ENCODE data around the gene ZFC3H1.

Gene ZFC3H1

GRCh38 chr12:71607494-71608330, 55.9 kb downstream of the ZFC3H1 start (continued):
- TF ChIP-seq PATZ1 (CRISPR knock-in tag; IDR thresholded peaks at IDR 0.05; ENCODE audit: borderline replicate concordance) (no peak), POU6F1 (CRISPR knock-in tag; IDR thresholded peaks at IDR 0.05; ENCODE audit: borderline replicate concordance, low read depth) (no peak), PPARA (CRISPR knock-in tag; IDR thresholded peaks at IDR 0.05; ENCODE audit: borderline replicate concordance) (no peak), ZNF8 (CRISPR knock-in tag; IDR thresholded peaks at IDR 0.05) (no peak)

GRCh38 chr12:71605039-71605438, 58.6 kb downstream of the ZFC3H1 start:
- ATAC-seq = no peak
- TF ChIP-seq ZFP30 (CRISPR knock-in tag; IDR thresholded peaks at IDR 0.05) (no peak), ESRRG (CRISPR knock-in tag; IDR thresholded peaks at IDR 0.05) (no peak), ZNF8 (CRISPR knock-in tag; IDR thresholded peaks at IDR 0.05) (no peak), OSR1 (CRISPR knock-in tag; IDR thresholded peaks at IDR 0.05) (no peak), ZFP3 (CRISPR knock-in tag; IDR thresholded peaks at IDR 0.05) (no peak), SNAI2 (CRISPR knock-in tag; IDR thresholded peaks at IDR 0.05) (no peak), BACH2 (CRISPR knock-in tag; IDR thresholded peaks at IDR 0.05; ENCODE audit: borderline replicate concordance) (no peak), GLIS3 (CRISPR knock-in tag; IDR thresholded peaks at IDR 0.05) (no peak), CREB5 (CRISPR knock-in tag; IDR thresholded peaks at IDR 0.05; ENCODE audit: low read depth) (no peak), TSHZ2 (CRISPR knock-in tag; IDR thresholded peaks at IDR 0.05) (peak; percentile 50; the same call in 1 of the 2 replicates), PATZ1 (CRISPR knock-in tag; IDR thresholded peaks at IDR 0.05; ENCODE audit: borderline replicate concordance) (no peak), POU6F1 (CRISPR knock-in tag; IDR thresholded peaks at IDR 0.05; ENCODE audit: borderline replicate concordance, low read depth) (no peak), ISL1 (CRISPR knock-in tag; IDR thresholded peaks at IDR 0.05) (peak; percentile 76), ZNF565 (CRISPR knock-in tag; conservative IDR thresholded peaks at IDR 0.05; ENCODE audit: low read depth) (no peak)

Measured in SK-N-SH treated with all-trans-retinoic acid at 6 μM for 48 hours (cell line).